Activated B cell treated with CpG ODN at 0.5 μM for 24 hours (primary cell): ENCODE results near the gene ALOX12. TPM values are rescaled to one million over a fixed set of nuclear protein-coding genes. Genes with fewer than 3 reads are reported as not detected.

Experiments
- ATAC-seq: fragments of 200-7000 bp; cut with Tn5 transposase; one replicate; pipeline ENCODE4 v1.10.0; 2021; ENCODE audit warnings: low read depth, mild to moderate bottlenecking, moderate library complexity
- CTCF ChIA-PET: fragments of 350-600 bp; sonication (Branson Sonifier 250); formaldehyde crosslinking; loops from one replicate; lab custom pipeline; 2021; ENCODE audit warnings: antibody characterized with exemption; lab: Charles Lee
- POLR2A ChIA-PET: fragments of 350-600 bp; sonication (Branson Sonifier 250); formaldehyde crosslinking; loops from one replicate; lab custom pipeline; 2021; ENCODE audit warnings: antibody characterized with exemption; lab: Charles Lee
- DNase-seq: peaks from one replicate; pipeline ENCODE4 v3.0.0; 2022
- H3K27ac Mint-ChIP-seq: one replicate; pipeline ENCODE4 v1.8.0; 2020; ENCODE audit warnings: mixed read lengths
- H3K27me3 Mint-ChIP-seq: one replicate; pipeline ENCODE4 v1.8.0; 2021; ENCODE audit warnings: mixed read lengths
- H3K36me3 Mint-ChIP-seq: one replicate; pipeline ENCODE4 v1.8.0; 2021; ENCODE audit warnings: low read depth, mixed read lengths
- H3K4me1 Mint-ChIP-seq: one replicate; pipeline ENCODE4 v1.8.0; 2021; ENCODE audit warnings: mixed read lengths
- H3K4me3 Mint-ChIP-seq: one replicate; pipeline ENCODE4 v1.8.0; 2020; ENCODE audit warnings: mild to moderate bottlenecking, mixed read lengths
- H3K9me3 Mint-ChIP-seq: one replicate; pipeline ENCODE4 v1.8.0; 2020; ENCODE audit warnings: mixed read lengths
- CTCF ChIP-seq: fragments of 200-600 bp; IDR thresholded peaks from one replicate; pipeline ENCODE4 v1.8.0; 2022; ENCODE audit warnings: antibody characterized with exemption, mild to moderate bottlenecking
- intact Hi-C: fragments of 100-400 bp; cut with micrococcal nuclease; formaldehyde crosslinking; loops from one replicate; pipeline ENCODE4 v1.15.1; 2024
- total RNA-seq: library from RNA; stranded (reverse); gene quantifications from 2 replicates; pipeline ENCODE4 v1.2.3, GENCODE V29; 2022

Gene ALOX12
- total RNA-seq, 1 donor from 2014 or later, result not detected

GRCh38 chr17:7014261-7014994, 18.6 kb downstream of the ALOX12 start:
- Mint-ChIP-seq H3K27me3 (no peaks in the 10 kb centered on the region), H3K27ac (peak overlapping the region; percentile 100), H3K4me3 (peak overlapping the region; percentile 95), H3K9me3 (no peaks in the 10 kb centered on the region), H3K36me3 (peaks cover 53% of the 10 kb centered on the region), H3K4me1 (peaks cover 61% of the 10 kb centered on the region)
- ATAC-seq (peak; percentile 84), DNase-seq (peak; percentile 96)
- CTCF ChIA-PET, result interaction anchor here (1.0 to 2.4 kb wide), 3 partner anchors 10 to 104 kb away, joined by 4 to 10 read pairs (median 4); no protein-coding TSS in a partner anchor
- TF ChIP-seq CTCF, result no peak
- POLR2A ChIA-PET, result interaction anchor here (0.6 to 4.2 kb wide), 12 partner anchors 7 to 843 kb away, joined by 3 to 39 read pairs (median 7); partner anchors contain the start of genes DVL2, NAA38 and SLC16A13
- intact Hi-C loops, result loop anchor here (1.0 to 10.0 kb wide), 7 partner anchors 8 to 1527 kb away; partner anchors contain the start of genes C17orf100, DERL2, MED31 and MIS12

GRCh38 chr17:7014995-7015958, 19.4 kb downstream of the ALOX12 start:
- POLR2A ChIA-PET, result interaction anchor here (0.5 to 4.2 kb wide), 13 partner anchors 9 to 842 kb away, joined by 3 to 39 read pairs (median 5); partner anchors contain the start of genes DVL2, NAA38 and SLC16A13
- CTCF ChIA-PET, result interaction anchor here (1.0 to 2.4 kb wide), 5 partner anchors 11 to 104 kb away, joined by 4 to 10 read pairs (median 4); partner anchors contain the start of gene SLC16A13
- Mint-ChIP-seq H3K4me1 (peaks cover 52% of the 10 kb centered on the region), H3K36me3 (peaks cover 47% of the 10 kb centered on the region), H3K27me3 (no peaks in the 10 kb centered on the region), H3K9me3 (no peaks in the 10 kb centered on the region), H3K4me3 (peak overlapping the region; percentile 95), H3K27ac (peak overlapping the region; percentile 97)
- intact Hi-C loops, result loop anchor here (1.0 to 10.0 kb wide), 7 partner anchors 7 to 1528 kb away; partner anchors contain the start of genes C17orf100, DERL2, MED31 and MIS12
- DNase-seq (no peak), ATAC-seq (peak; percentile 12)
- TF ChIP-seq CTCF, result no peak

- H3K27me3 Mint-ChIP-seq, result no peaks in the 10 kb centered on the region
- intact Hi-C loops, result loop anchor here (10.0 kb wide), 1 partner anchor 1368 kb away; the partner anchor contains the start of gene RPL26
- H3K9me3 Mint-ChIP-seq, result no peaks in the 10 kb centered on the region
- ChIA-PET POLR2A (interaction anchor here (1.7 to 2.9 kb wide), 2 partner anchors 19 to 21 kb away, joined by 5 to 28 read pairs; partner anchors contain the start of gene SLC16A13), CTCF (interaction anchor here (1.0 to 2.4 kb wide), 5 partner anchors 12 to 105 kb away, joined by 3 to 10 read pairs (median 4); partner anchors contain the start of gene SLC16A13)
- H3K27ac Mint-ChIP-seq, result no peak overlapping the region
- H3K4me1 Mint-ChIP-seq, result peaks cover 46% of the 10 kb centered on the region
- peak overlapping the region; percentile 95 for H3K4me3 Mint-ChIP-seq
- DNase-seq (no peak), ATAC-seq (no peak)
- no peak for TF ChIP-seq CTCF
- H3K36me3 Mint-ChIP-seq, result peaks cover 47% of the 10 kb centered on the region
Measured at GRCh38 chr17:7016418-7016817, 20.6 kb downstream of the ALOX12 start.

- ATAC-seq (no peak), DNase-seq (no peak)
- H3K9me3 Mint-ChIP-seq, result no peaks in the 10 kb centered on the region
- peak overlapping the region; percentile 30 for H3K27ac Mint-ChIP-seq
- no peak overlapping the region for H3K4me3 Mint-ChIP-seq
- POLR2A ChIA-PET, result interaction anchor here (2.9 kb wide), 1 partner anchor 18 kb away, joined by 28 read pairs; the partner anchor contains the start of gene SLC16A13
- H3K4me1 Mint-ChIP-seq, result peaks cover 44% of the 10 kb centered on the region
- peaks cover 43% of the 10 kb centered on the region for H3K36me3 Mint-ChIP-seq
- CTCF ChIA-PET, result interaction anchor here (1.0 to 2.4 kb wide), 6 partner anchors 10 to 106 kb away, joined by 3 to 10 read pairs (median 4); partner anchors contain the start of gene SLC16A13
- H3K27me3 Mint-ChIP-seq, result no peaks in the 10 kb centered on the region
- TF ChIP-seq CTCF, result no peak
- intact Hi-C loops, result loop anchor here (10.0 kb wide), 1 partner anchor 1368 kb away; the partner anchor contains the start of gene RPL26
Measured at GRCh38 chr17:7016886-7017826, 21.3 kb downstream of the ALOX12 start.
